ENCODE results near the gene SNX6. TPM values are rescaled to one million over a fixed set of nuclear protein-coding genes. Genes with fewer than 3 reads are reported as not detected.
A peak's percentile ranks its signal among the peaks of the same experiment; 100 is the strongest.

The SNX6 gene
- total and polyA plus RNA-seq, 9 of the 15 experiments (the other 6 are each of a cell fraction or from before 2014, with no cell fraction given), result 34.6 to 111 (median 57.5) TPM

GRCh38 chr14:34629657-34630529, at the start of gene SNX6 (continued):
- TF ChIP-seq NEUROD1 (IDR thresholded peaks at IDR 0.05; ENCODE audit: borderline replicate concordance, low read depth, low read length, partially characterized antibody), result no peak
- TF ChIP-seq MAZ (CRISPR knock-in tag; conservative IDR thresholded peaks at IDR 0.05 in 1 of 2, IDR thresholded peaks at IDR 0.05 in 1 of 2), result peak in 1 of 2 experiments; percentile 61; a peak in 3 of 4 replicates
- peak; percentile 21; the same call in 1 of the 2 replicates for TF ChIP-seq PML (IDR thresholded peaks at IDR 0.05; ENCODE audit: low read length)
- no peak for TF ChIP-seq SRSF7 (optimal IDR thresholded peaks at IDR 0.05; ENCODE audit: low read depth, low read length)
- TF ChIP-seq ESRRA (IDR thresholded peaks at IDR 0.05; ENCODE audit: borderline replicate concordance, low read depth), result peak; percentile 94
- no peak for TF ChIP-seq E2F8 (IDR thresholded peaks at IDR 0.05; ENCODE audit: low read depth, partially characterized antibody)
- no peak for TF ChIP-seq ZFP30 (CRISPR knock-in tag; IDR thresholded peaks at IDR 0.05; ENCODE audit: borderline replicate concordance)
- no peak for TF ChIP-seq HSF4 (CRISPR knock-in tag; IDR thresholded peaks at IDR 0.05; ENCODE audit: borderline replicate concordance)
- no peak for TF ChIP-seq HMGN3 (IDR thresholded peaks at IDR 0.05; ENCODE audit: borderline replicate concordance, extremely low read depth, insufficient read length, low read depth, low read length)
- no peak for TF ChIP-seq HMBOX1 (IDR thresholded peaks at IDR 0.05)
- no peak for TF ChIP-seq ARID3A (IDR thresholded peaks at IDR 0.05; ENCODE audit: borderline replicate concordance, low read depth, low read length)
- no peak for TF ChIP-seq BCL6 (CRISPR knock-in tag; IDR thresholded peaks at IDR 0.05)
- TF ChIP-seq CHD2 (IDR thresholded peaks at IDR 0.05; ENCODE audit: low read depth, low read length), result no peak
- TF ChIP-seq USF1 (CRISPR knock-in tag; IDR thresholded peaks at IDR 0.05), result no peak
- peak; percentile 13; the same call in 1 of the 2 replicates for TF ChIP-seq MYC (IDR thresholded peaks at IDR 0.05; ENCODE audit: low read depth, low read length)
- TF ChIP-seq MYC (CRISPR knock-in tag; IDR thresholded peaks at IDR 0.05; ENCODE audit: borderline replicate concordance, low read depth), result no peak
- TF ChIP-seq MNT (conservative IDR thresholded peaks at IDR 0.05), result 0 out of 4 replicates have a peak, but pooled peaks of 1 of the 2 experiments have one; percentile 11
- TF ChIP-seq ZNF347 (CRISPR knock-in tag; IDR thresholded peaks at IDR 0.05; ENCODE audit: low read depth), result no peak

Measured in K562 (cell line).